ENCODE results near the gene APH1A. TPM values are rescaled to one million over a fixed set of nuclear protein-coding genes. Genes with fewer than 3 reads are reported as not detected.
"Not testable (repeated sequence)": the region's sequence is repeated elsewhere in the genome, so short reads cannot be mapped to it uniquely, and the experiment has no call there.

The APH1A gene
- total RNA-seq, 1 donor from 2014 or later = 56.1 TPM

- no peak for DNase-seq
These were observed 920 bp downstream of the APH1A start for GRCh38 chr1:150267896-150268295.

GRCh38 chr1:150263549-150263948, 5.3 kb downstream of the APH1A start:
- DNase-seq = no peak

GRCh38 chr1:150262388-150263320, 6.2 kb downstream of the APH1A start:
- DNase-seq = no peak

- DNase-seq = no peak
These were observed 7.4 kb downstream of the APH1A start for GRCh38 chr1:150261367-150261766.

GRCh38 chr1:150259758-150260669, 8.8 kb downstream of the APH1A start:
- no peak for DNase-seq

- no peak for DNase-seq
These were observed 9.6 kb downstream of the APH1A start for GRCh38 chr1:150259217-150259616.

- DNase-seq = no peak
These were observed 10.9 kb downstream of the APH1A start, which contains the start of gene CA14 for GRCh38 chr1:150257624-150258585. Gene CA14, plus strand, starts transcription at chr1:150257774. Its CDS starts 355 bp downstream, at chr1:150258129.

GRCh38 chr1:150256554-150257341, 12.1 kb downstream of the APH1A start:
- no peak for DNase-seq

GRCh38 chr1:150256198-150256553, 12.6 kb downstream of the APH1A start:
- DNase-seq = no peak

- DNase-seq = no peak
These were observed 18.9 kb downstream of the APH1A start for GRCh38 chr1:150249936-150250335.

- no peak for DNase-seq
These were observed 25.8 kb downstream of the APH1A start for GRCh38 chr1:150243003-150243402.

- no peak for DNase-seq
These were observed 31.1 kb downstream of the APH1A start for GRCh38 chr1:150237746-150238145.

GRCh38 chr1:150237176-150237575, 31.6 kb downstream of the APH1A start:
- DNase-seq = not testable (repeated sequence)

- DNase-seq = no peak
These were observed 32.2 kb downstream of the APH1A start for GRCh38 chr1:150236614-150237100.

GRCh38 chr1:150235852-150236613, 32.8 kb downstream of the APH1A start, which contains the start of gene ANP32E:
Gene ANP32E, minus strand, starts transcription at chr1:150236112. Its CDS starts 326 bp downstream, at chr1:150235786.
- peak; percentile 100 for DNase-seq

- no peak for DNase-seq
These were observed 33.4 kb downstream of the APH1A start for GRCh38 chr1:150235294-150235851.

- DNase-seq = peak; percentile 77
These were observed 34.1 kb downstream of the APH1A start for GRCh38 chr1:150234566-150235293.

- DNase-seq = no peak
These were observed 34.6 kb downstream of the APH1A start for GRCh38 chr1:150234309-150234565.
